Rectal smooth muscle tissue (tissue), 1 donor: Measurements from ENCODE around the gene MAMDC4.

ENCODE experiments used
- H3K27ac ChIP-seq: one replicate; pipeline ENCODE4 v1.7.0; 2013; ENCODE audit warnings: low read depth, low read length, inconsistent platforms
- H3K27me3 ChIP-seq: one replicate; pipeline ENCODE4 v1.7.0; 2013; ENCODE audit warnings: low read length; ENCODE audit not compliant: control insufficient read depth, insufficient read depth
- H3K36me3 ChIP-seq: one replicate; pipeline ENCODE4 v1.7.0; 2013; ENCODE audit warnings: low read length; ENCODE audit not compliant: control insufficient read depth, insufficient read depth
- H3K4me1 ChIP-seq: one replicate; pipeline ENCODE4 v1.7.0; 2013; ENCODE audit warnings: low read length; ENCODE audit not compliant: control insufficient read depth, insufficient read depth
- H3K4me3 ChIP-seq: one replicate; pipeline ENCODE4 v1.7.0; 2013; ENCODE audit warnings: low read length
- H3K9ac ChIP-seq: one replicate; pipeline ENCODE4 v1.7.0; 2013; ENCODE audit warnings: low read length

Gene MAMDC4

DNA sequence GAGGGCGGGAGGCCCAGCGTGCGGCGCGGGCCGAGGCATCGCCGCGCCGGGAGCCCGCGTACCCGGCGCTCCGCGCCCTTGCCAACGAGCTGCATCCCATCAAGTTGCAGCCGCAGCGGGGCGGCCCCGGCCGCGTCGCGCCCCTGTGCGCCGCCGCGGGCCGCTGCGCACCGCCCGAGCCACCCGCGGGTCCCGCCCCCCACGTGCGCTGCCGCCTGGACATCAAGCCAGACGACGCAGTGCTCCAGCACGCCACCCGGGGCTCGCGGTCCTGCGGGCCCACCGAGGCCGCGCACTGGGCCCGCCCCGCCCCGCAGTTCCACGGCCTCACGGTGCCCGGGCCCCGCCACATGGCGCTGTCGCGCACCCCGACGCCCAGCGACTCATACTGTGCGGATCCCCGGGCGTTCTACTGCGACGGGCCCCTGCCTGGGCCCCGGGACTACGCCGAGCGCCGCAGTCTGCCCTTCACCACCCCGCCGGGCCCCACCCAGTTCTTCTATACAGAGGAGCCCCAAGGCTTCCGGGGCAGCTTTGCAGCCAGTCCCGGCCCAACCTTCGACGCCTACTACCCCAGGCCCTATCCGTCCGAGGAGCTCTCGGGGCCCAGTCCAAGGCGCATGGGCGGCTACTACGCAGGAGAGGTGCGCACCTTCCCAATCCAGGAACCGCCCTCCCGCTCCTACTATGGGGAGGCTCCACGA, 7.2 kb upstream of the MAMDC4 start:
- Histone ChIP-seq H3K9ac (no peak overlapping the region), H3K27ac (no peak overlapping the region), H3K27me3 (peaks cover 15% of the 10 kb centered on the region), H3K4me3 (no peak overlapping the region), H3K36me3 (no peaks in the 10 kb centered on the region), H3K4me1 (peaks cover 8% of the 10 kb centered on the region)

GRCh38 chr9:136845465-136846260, 6.5 kb upstream of the MAMDC4 start:
- no peak overlapping the region for H3K9ac ChIP-seq
- peaks cover under 1% of the 10 kb centered on the region for H3K36me3 ChIP-seq
- H3K27ac ChIP-seq = no peak overlapping the region
- no peak overlapping the region for H3K4me3 ChIP-seq
- peaks cover 15% of the 10 kb centered on the region for H3K27me3 ChIP-seq
- peaks cover 14% of the 10 kb centered on the region for H3K4me1 ChIP-seq

DNA sequence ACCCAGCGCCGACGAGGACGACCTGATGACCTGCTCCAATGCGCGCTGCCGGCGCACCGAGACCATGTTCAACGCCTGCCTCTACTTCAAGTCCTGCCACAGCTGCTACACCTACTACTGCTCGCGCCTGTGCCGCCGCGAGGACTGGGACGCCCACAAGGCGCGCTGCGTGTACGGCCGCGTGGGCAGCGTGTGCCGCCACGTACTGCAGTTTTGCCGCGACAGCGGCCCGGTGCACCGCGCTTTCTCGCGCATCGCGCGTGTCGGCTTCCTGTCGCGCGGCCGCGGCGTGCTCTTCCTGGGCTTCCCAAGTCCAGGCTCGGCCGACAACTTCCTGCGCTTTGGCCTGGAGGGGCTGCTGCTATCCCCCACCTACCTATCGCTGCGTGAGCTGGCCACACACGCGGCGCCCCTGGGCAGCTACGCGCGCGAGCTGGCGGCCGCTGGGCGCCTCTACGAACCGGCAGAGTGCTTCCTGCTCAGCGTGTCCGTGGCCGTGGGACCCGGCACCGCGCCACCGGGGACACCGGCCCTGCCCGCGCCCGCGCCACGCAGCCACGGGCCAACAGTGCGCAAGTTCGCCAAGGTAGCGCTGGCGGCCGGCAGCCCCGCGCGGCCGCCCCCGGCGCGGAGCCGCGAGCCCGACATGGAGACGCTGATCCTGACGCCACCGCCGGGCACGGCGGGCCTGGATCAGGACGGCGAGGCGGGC, 5.6 kb upstream of the MAMDC4 start:
- Histone ChIP-seq H3K4me3 (peak overlapping the region; percentile 46), H3K36me3 (peaks cover 7% of the 10 kb centered on the region), H3K4me1 (peaks cover 14% of the 10 kb centered on the region), H3K27me3 (peaks cover 15% of the 10 kb centered on the region), H3K27ac (no peak overlapping the region), H3K9ac (no peak overlapping the region)

DNA sequence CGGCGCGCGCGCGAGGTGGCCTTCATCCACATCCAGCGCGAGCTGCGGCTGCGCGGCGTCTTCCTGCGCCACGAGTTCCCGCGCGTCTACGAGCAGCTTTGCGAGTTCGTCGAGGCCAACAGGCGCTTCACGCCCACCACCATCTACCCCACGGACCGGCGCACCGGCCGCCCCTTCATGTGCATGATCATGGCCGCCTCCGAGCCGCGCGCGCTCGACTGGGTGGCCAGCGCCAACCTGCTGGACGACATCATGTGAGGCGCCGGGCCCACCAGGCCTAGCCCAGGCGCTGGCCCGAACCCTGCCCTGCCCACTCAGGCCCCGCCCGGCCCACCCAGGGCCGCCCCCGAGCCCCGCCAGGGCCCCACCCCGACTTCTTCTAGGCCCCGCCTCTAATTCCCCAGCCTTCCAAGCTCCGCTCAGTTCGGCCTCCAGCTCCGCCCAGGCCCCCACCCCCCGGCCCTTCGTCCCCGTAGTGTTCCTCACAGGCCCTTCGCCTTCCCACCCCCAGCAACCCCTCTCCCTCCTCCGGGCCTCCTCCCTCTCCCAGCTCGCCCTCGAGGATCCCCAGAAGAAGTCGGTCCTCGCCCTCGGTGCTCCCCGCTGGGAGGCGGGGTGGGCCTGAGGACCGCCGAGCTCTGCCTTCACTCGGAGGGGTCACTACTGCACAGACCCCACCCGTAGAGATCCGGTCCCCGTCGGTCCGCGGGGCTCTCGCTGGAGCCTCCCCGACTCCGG, 4.9 kb upstream of the MAMDC4 start:
- H3K36me3 ChIP-seq = peaks cover 7% of the 10 kb centered on the region
- peaks cover 14% of the 10 kb centered on the region for H3K4me1 ChIP-seq
- peaks cover 15% of the 10 kb centered on the region for H3K27me3 ChIP-seq
- H3K4me3 ChIP-seq = peak overlapping the region; percentile 95
- H3K9ac ChIP-seq = peak overlapping the region; percentile 21
- H3K27ac ChIP-seq = peak overlapping the region; percentile 80

DNA sequence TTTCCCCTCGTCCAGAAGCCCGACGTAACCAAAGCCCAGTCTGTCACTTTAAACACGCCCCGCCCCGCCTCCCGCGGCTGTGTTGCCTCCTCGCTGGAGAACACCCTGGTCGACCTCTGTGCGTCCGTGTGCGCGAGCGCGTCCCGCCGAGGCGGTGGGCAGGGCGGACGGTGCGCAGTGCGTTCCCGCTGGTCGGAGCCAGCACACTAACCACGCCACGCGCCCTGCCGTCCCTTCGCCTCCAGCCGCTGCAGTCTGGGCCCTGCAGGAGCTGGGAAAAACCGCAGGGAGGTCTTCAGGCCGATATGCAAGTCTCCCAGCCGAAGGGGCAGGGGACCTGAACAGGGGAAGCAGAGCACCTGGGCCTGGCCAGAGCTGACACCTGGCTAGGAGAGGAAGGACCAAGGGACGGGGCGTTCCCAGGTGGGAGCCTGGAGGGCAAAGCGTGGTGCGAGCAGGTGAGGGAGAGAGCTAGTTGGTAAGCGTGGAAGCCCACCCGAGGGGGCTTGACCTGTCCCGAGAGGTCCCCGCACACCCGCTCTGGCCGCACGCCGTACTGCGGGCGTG, 4.2 kb upstream of the MAMDC4 start:
- peak overlapping the region; percentile 92 for H3K9ac ChIP-seq
- H3K27ac ChIP-seq = peak overlapping the region; percentile 80
- H3K36me3 ChIP-seq = peaks cover 7% of the 10 kb centered on the region
- H3K4me3 ChIP-seq = peak overlapping the region; percentile 95
- H3K4me1 ChIP-seq = peaks cover 14% of the 10 kb centered on the region
- peaks cover 15% of the 10 kb centered on the region for H3K27me3 ChIP-seq

DNA sequence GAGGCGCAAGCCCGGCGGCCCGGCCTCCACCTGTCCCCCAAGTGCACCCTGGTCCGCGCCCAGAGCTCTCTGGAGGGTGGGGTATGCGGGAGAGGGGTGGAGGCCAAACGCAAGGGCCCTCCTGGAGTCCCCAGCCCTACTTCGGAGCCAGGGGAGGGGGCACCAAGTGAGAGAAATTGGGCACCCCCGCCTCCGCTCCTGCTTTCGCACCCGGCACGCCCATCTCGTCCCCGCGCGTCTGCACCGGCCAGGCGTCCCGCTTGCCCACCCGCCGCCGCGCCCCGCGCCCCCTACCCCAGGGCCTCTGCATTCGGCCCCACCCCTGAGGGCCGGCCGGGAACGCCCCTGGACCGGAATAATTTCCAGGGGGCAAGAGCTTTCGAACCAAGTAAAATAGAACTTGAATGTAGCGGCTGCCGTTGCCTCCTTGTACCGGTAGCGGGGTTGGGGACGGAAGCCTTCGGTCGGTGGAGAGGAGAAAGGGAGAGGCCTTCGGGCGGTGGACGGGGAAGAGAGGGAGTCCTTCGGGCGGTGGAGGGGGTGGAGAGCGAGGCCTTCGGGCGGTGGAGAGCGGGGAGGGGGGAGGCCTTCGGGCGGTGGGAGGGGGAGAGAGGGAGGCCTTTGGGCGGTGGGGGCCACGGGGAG, 3.6 kb upstream of the MAMDC4 start:
- peak overlapping the region; percentile 80 for H3K27ac ChIP-seq
- H3K4me1 ChIP-seq = peaks cover 14% of the 10 kb centered on the region
- H3K36me3 ChIP-seq = peaks cover 7% of the 10 kb centered on the region
- H3K27me3 ChIP-seq = peaks cover 15% of the 10 kb centered on the region
- peak overlapping the region; percentile 92 for H3K9ac ChIP-seq
- peak overlapping the region; percentile 95 for H3K4me3 ChIP-seq

DNA sequence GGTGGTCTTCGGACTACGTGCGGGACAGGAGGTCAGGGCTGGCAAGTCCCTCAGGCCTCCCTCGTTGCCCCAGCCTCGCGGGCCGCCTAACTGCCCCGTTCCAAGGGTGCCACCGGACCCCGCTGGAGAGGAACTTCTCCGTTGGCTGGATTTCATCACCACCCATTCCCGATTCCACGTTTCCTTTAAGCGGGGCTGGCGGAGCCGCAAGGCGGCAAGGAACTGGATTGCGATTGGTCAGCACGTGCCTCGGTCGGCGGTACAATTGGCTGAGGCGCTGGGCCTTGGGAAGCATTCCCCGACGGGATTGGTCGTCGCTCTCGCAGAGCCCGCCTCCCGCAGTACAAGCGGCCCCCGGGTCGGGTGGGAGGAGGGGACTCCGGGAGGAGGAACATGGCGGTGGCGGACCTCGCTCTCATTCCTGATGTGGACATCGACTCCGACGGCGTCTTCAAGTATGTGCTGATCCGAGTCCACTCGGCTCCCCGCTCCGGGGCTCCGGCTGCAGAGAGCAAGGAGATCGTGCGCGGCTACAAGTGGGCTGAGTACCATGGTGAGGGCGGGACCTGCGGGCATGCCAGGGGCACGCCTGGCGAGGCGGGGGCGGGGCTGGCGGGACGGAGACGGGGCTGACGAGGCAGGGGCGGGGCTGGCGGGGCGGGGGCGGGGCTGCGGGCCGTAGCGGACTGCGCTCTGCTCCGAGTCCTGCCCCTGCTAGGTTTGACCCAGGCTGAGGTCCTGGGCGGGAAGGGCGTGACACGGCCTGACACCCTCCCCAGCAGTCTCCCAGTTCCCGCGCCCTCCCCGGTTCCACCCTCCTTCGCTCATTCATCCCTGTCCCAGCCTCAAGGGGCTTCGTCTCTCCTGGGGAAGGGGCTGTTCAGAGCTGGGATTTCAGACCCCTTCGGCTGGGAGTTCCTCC, 2.8 kb upstream of the MAMDC4 start, which contains the start of gene PHPT1:
PHPT1 (plus strand) TSS at position 372 of the 922 bp plus-strand sequence; CDS start at position 394, 22 bp downstream.
- H3K4me1 ChIP-seq = peaks cover 14% of the 10 kb centered on the region

GRCh38 chr9:136849960-136850865, 1.9 kb upstream of the MAMDC4 start:
- H3K27me3 ChIP-seq = peaks cover 15% of the 10 kb centered on the region
- H3K4me3 ChIP-seq = peak overlapping the region; percentile 90
- H3K4me1 ChIP-seq = peaks cover 14% of the 10 kb centered on the region
- peaks cover 7% of the 10 kb centered on the region for H3K36me3 ChIP-seq
- H3K27ac ChIP-seq = peak overlapping the region; percentile 33
- peak overlapping the region; percentile 38 for H3K9ac ChIP-seq

More for the DNA sequence above, 2.8 kb upstream of the MAMDC4 start, which contains the start of gene PHPT1:
- Histone ChIP-seq H3K27ac (peak within 1 kb of the TSS; percentile 85), H3K4me3 (peak within 1 kb of the TSS; percentile 95), H3K9ac (peak within 1 kb of the TSS; percentile 92), H3K36me3 (peaks cover 7% of the 10 kb centered on the region), H3K27me3 (peaks cover 15% of the 10 kb centered on the region)

- peak overlapping the region; percentile 90 for H3K4me3 ChIP-seq
- H3K27ac ChIP-seq = no peak overlapping the region
- H3K36me3 ChIP-seq = peaks cover 7% of the 10 kb centered on the region
- peaks cover 14% of the 10 kb centered on the region for H3K4me1 ChIP-seq
- H3K9ac ChIP-seq = no peak overlapping the region
- H3K27me3 ChIP-seq = peaks cover 15% of the 10 kb centered on the region
Observed at GRCh38 chr9:136850866-136851775, 1.0 kb upstream of the MAMDC4 start.
